ENCODE measurements around the gene DPH5.

Gene DPH5

GRCh38 chr1:101029184-101029583 is 3.6 kb upstream of the DPH5 start:
- no peak for DNase-seq

DNA sequence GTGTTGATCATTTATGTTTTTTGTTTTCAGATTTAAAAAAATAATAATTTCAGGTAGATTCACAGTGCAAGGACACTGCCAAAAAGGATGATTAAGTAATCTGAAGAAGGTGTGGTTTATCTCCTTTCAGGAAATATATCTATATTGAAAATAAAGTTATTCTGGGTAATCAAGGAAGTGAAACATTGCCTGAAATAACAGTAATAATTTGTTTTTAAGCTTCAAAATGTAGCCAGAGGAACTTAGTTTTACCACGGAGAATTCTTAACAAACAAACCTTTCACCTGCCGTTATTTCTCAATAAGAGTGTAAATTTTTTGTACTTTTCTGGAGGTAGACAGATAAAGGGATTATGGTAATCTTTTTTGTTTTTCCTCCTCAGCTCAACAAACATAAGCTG is 2.9 kb upstream of the DPH5 start:
- no peak for DNase-seq

- no peak for DNase-seq
These were observed 1.7 kb upstream of the DPH5 start for GRCh38 chr1:101027194-101027772.

GRCh38 chr1:101026430-101026788 is 825 bp upstream of the DPH5 start:
- DNase-seq: no peak

DNA sequence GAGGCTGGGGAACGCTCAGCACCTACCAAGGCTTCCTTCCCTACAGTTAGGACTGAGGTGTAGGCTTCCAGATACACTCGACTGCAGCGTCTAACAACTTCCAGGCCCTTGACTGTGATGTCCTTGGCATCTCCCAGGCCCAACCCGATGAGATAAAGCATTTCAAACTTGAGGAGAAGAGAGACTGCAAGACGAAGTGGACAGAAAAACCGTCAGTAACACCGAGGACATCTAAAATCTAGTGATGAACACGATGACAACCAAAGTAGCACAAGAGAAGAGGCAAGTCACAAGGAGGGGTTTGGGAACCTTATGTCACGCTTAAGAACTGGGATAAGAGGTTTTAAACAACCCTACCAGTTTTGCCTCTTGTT is 314 bp downstream of the DPH5 start:
- peak; percentile 72 for DNase-seq

DNA sequence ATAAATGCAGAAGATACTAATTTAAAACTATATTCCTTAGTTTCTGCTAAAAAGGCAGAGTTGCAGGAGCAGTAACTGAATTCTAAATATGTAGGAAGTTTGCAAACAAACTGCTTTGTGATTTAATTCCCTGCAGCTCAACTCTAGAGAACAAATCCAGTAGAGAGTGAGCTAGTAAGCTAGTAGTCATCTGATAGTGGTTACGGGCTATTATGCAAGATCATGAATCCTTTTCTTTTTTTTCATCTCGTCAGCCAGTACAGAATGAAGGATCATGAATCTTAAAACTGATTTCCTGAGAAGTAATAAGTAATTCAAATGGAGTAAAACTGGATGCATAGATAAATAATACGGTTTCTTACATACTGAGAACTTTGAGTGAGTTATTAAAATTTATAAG is 3.3 kb downstream of the DPH5 start:
- peak; percentile 75 for DNase-seq

DNA sequence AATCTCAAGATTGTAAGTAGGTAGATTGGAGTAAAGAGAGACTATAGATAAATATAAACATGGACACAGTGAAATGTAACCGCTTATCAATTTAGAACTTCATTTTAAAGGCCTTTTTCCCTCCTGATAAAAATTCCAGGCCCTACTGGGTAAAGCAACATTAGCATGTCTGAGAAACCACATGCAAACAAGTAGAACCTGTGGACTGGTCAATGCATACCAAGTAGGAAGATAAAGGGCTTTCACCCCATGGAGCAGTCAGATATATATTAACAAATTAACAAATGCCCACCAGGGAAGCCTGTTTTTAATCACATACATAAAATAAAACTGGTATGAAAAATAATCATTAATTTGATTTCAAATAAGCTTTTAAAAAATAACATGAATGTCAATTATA is 8.1 kb downstream of the DPH5 start:
- DNase-seq: no peak

DNA sequence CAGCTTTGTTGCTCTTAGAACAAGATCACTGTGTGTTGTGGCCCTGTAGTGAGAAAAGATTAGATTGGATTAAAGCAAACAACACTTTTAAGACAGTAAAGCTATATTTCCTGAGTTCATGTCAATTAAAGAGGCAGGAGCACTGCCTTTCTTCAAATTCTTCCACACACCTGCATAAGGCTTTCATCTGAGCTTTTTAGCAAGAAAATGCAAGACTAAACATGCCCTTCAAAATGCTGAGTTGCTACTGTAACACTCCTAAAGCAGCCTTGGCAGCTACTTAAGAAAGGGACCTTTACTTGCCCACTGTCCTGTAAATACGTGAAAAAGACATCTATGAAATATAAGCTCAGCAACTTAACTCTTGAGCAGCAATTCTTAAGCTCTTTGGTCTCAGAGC is 11.8 kb downstream of the DPH5 start:
- DNase-seq: no peak

DNA sequence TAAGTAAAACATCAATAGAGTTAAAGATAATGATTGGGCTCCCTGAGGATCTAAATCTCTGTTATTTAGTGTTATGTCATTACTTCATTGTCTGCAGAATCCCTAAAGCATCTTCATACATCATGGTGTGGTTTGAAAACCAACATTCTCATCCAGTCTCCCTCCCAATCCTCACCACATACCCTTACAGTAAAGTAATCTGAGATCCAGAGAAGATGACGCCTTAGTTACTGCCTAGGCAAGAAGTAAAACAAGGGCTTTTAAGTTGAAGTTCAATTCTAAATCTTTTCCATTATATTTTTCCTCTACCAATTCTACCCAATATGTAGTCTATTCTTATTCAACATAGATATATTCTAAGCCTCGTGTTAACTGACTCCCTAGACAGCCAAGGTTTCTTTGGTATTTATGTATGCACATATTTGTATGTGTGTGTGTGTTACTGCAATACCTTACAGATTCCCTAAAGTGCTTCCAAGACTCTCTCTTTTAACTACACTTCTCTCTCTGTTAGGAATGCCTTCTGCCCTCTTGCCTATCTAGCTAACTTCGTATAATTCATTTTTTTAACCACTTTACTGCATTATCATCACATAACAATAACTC is 17.3 kb downstream of the DPH5 start:
- no peak for DNase-seq

- no peak for DNase-seq
These were observed 19.0 kb downstream of the DPH5 start for GRCh38 chr1:101006553-101006952.

- no peak for DNase-seq
These were observed 19.7 kb downstream of the DPH5 start for GRCh38 chr1:101005871-101006270.

GRCh38 chr1:101005183-101005582 is 20.4 kb downstream of the DPH5 start:
- DNase-seq: no peak

- DNase-seq: no peak
These were observed 20.9 kb downstream of the DPH5 start for GRCh38 chr1:101004670-101005069.

- DNase-seq: peak; percentile 85
These were observed 21.5 kb downstream of the DPH5 start for GRCh38 chr1:101004061-101004460.

GRCh38 chr1:101003012-101003650 is 22.5 kb downstream of the DPH5 start:
- DNase-seq: no peak

GRCh38 chr1:101002551-101002950 is 23.0 kb downstream of the DPH5 start:
- DNase-seq: peak; percentile 21

DNA sequence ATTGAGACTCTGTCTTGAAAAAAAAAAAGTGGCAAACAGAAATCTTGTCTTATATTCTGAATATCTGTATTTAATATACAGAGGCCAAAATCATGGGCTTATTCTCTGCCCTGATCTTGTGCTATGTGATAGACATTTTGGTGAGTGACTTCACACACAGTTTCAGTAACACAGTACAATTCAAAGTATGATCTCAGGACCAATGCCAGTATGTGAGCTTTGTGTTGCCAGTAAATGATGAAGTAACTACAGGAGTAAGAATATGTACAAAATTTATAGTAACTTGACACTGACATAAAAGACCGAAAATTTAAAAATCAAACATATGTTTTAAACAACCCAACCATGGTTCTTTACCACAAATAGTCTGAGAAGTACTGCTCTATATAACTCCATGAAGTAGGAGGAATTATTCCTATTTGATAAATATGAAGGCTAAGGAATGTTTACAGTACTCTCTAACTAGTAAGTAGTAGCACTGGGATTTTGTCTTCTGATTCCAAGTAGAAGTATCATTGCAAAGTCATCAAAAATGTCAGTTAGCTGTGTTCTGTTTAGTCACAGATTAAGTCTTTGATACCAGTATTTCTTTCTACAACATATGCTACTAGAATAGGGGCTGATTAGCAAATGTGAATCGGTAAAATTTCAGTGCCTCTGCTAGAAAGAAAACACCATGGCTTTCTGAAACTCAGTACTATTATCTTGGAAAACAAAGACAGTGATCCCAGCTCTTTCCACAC is 25.3 kb downstream of the DPH5 start:
- DNase-seq: no peak

- no peak for DNase-seq
These were observed 27.2 kb downstream of the DPH5 start for GRCh38 chr1:100998426-100998825.

GRCh38 chr1:100995198-100995988 is 30.2 kb downstream of the DPH5 start:
- DNase-seq: peak; percentile 49

- no peak for DNase-seq
These were observed 36.1 kb downstream of the DPH5 start for GRCh38 chr1:100989306-100990077.

- no peak for DNase-seq
These were observed 37.5 kb downstream of the DPH5 start for GRCh38 chr1:100988121-100988520.

GRCh38 chr1:100982793-100983192 is 42.8 kb downstream of the DPH5 start:
- DNase-seq: no peak

- DNase-seq: no peak
These were observed 46.0 kb downstream of the DPH5 start for GRCh38 chr1:100979631-100980030.

All from DMS53 (cell line).